Measurements from ENCODE around the gene LPAR3. TPM values are rescaled to one million over a fixed set of nuclear protein-coding genes. Genes with fewer than 3 reads are reported as not detected.

LPAR3 gene
- total RNA-seq, 2 donors from 2014 or later: 0.24 to 0.65 TPM

GRCh38 chr1:84825161-84825560 lies 67.8 kb downstream of the LPAR3 start:
- Mint-ChIP-seq H3K4me3 (no peak overlapping the region), H3K9me3 (no peaks in the 10 kb centered on the region), H3K4me1 (ENCODE audit: low read depth) (peaks cover 4% of the 10 kb centered on the region), H3K36me3 (ENCODE audit: insufficient read depth in 2 of 2) (no peaks in the 10 kb centered on the region), H3K27me3 (ENCODE audit: low read depth) (peaks cover 6% of the 10 kb centered on the region), H3K27ac (no peak overlapping the region)
- DNase-seq (no peak), ATAC-seq (replicated peaks in 1 of 2) (no peak)

GRCh38 chr1:84823991-84824390 lies 69.0 kb downstream of the LPAR3 start:
- Mint-ChIP-seq H3K4me1 (ENCODE audit: low read depth) (peaks cover 13% of the 10 kb centered on the region), H3K36me3 (ENCODE audit: insufficient read depth in 2 of 2) (no peaks in the 10 kb centered on the region), H3K27me3 (ENCODE audit: low read depth) (peaks cover 6% of the 10 kb centered on the region), H3K9me3 (no peaks in the 10 kb centered on the region), H3K4me3 (no peak overlapping the region), H3K27ac (no peak overlapping the region)
- no peak for DNase-seq
- no peak for ATAC-seq (replicated peaks in 1 of 2)

- no peak for DNase-seq
- Mint-ChIP-seq H3K9me3 (no peaks in the 10 kb centered on the region), H3K4me3 (no peak overlapping the region), H3K27ac (no peak overlapping the region), H3K27me3 (ENCODE audit: low read depth) (peaks cover 6% of the 10 kb centered on the region), H3K4me1 (ENCODE audit: low read depth) (peaks cover 18% of the 10 kb centered on the region), H3K36me3 (ENCODE audit: insufficient read depth in 2 of 2) (no peaks in the 10 kb centered on the region)
- no peak for ATAC-seq (replicated peaks in 1 of 2)
Observed at GRCh38 chr1:84823511-84823910, 69.5 kb downstream of the LPAR3 start.

GRCh38 chr1:84810343-84810742 lies 82.7 kb downstream of the LPAR3 start:
- H3K27me3 Mint-ChIP-seq (ENCODE audit: low read depth): no peaks in the 10 kb centered on the region
- no peak for DNase-seq
- no peak for ATAC-seq (replicated peaks in 1 of 2)
- no peaks in the 10 kb centered on the region for H3K4me1 Mint-ChIP-seq (ENCODE audit: low read depth)
- H3K9me3 Mint-ChIP-seq: no peaks in the 10 kb centered on the region
- no peak overlapping the region for H3K27ac Mint-ChIP-seq
- H3K36me3 Mint-ChIP-seq (ENCODE audit: insufficient read depth in 2 of 2): no peaks in the 10 kb centered on the region
- no peak overlapping the region for H3K4me3 Mint-ChIP-seq

- Mint-ChIP-seq H3K36me3 (ENCODE audit: insufficient read depth in 2 of 2) (no peaks in the 10 kb centered on the region), H3K9me3 (no peaks in the 10 kb centered on the region), H3K27me3 (ENCODE audit: low read depth) (no peaks in the 10 kb centered on the region), H3K4me3 (no peak overlapping the region), H3K27ac (no peak overlapping the region), H3K4me1 (ENCODE audit: low read depth) (no peaks in the 10 kb centered on the region)
- DNase-seq (no peak), ATAC-seq (replicated peaks in 1 of 2) (no peak)
Observed at GRCh38 chr1:84809023-84809422, 84.0 kb downstream of the LPAR3 start.

GRCh38 chr1:84803604-84804003 lies 89.4 kb downstream of the LPAR3 start:
- Mint-ChIP-seq H3K36me3 (ENCODE audit: insufficient read depth in 2 of 2) (no peaks in the 10 kb centered on the region), H3K27ac (no peak overlapping the region), H3K27me3 (ENCODE audit: low read depth) (no peaks in the 10 kb centered on the region), H3K4me1 (ENCODE audit: low read depth) (peaks cover 3% of the 10 kb centered on the region), H3K4me3 (no peak overlapping the region), H3K9me3 (peaks cover 0 to under 1% of the 10 kb centered on the region in 2 donors)
- ATAC-seq (replicated peaks in 1 of 2): no peak
- DNase-seq: no peak

- no peak overlapping the region for H3K4me3 Mint-ChIP-seq
- no peaks in the 10 kb centered on the region for H3K36me3 Mint-ChIP-seq (ENCODE audit: insufficient read depth in 2 of 2)
Observed at GRCh38 chr1:84802567-84803232, 90.3 kb downstream of the LPAR3 start.

GRCh38 chr1:84800090-84801073 lies 92.6 kb downstream of the LPAR3 start:
- peaks cover 7% of the 10 kb centered on the region for H3K4me1 Mint-ChIP-seq (ENCODE audit: low read depth)
- ATAC-seq (replicated peaks in 1 of 2) (no peak), DNase-seq (no peak)
- no peaks in the 10 kb centered on the region for H3K27me3 Mint-ChIP-seq (ENCODE audit: low read depth)
- peaks cover 0 to 3% of the 10 kb centered on the region in 2 donors for H3K9me3 Mint-ChIP-seq
- no peak overlapping the region for H3K4me3 Mint-ChIP-seq
- no peaks in the 10 kb centered on the region for H3K36me3 Mint-ChIP-seq (ENCODE audit: insufficient read depth in 2 of 2)
- H3K27ac Mint-ChIP-seq: no peak overlapping the region

More at GRCh38 chr1:84802567-84803232, 90.3 kb downstream of the LPAR3 start:
- Mint-ChIP-seq H3K9me3 (peaks cover 0 to 3% of the 10 kb centered on the region in 2 donors), H3K27ac (no peak overlapping the region), H3K4me1 (ENCODE audit: low read depth) (peaks cover 7% of the 10 kb centered on the region), H3K27me3 (ENCODE audit: low read depth) (no peaks in the 10 kb centered on the region)
- no peak for ATAC-seq (replicated peaks in 1 of 2)
- DNase-seq: no peak

GRCh38 chr1:84797603-84798002 lies 95.4 kb downstream of the LPAR3 start:
- Mint-ChIP-seq H3K9me3 (peaks cover 1 to 3% of the 10 kb centered on the region in 2 donors), H3K36me3 (ENCODE audit: insufficient read depth in 2 of 2) (peaks cover 0 to under 1% of the 10 kb centered on the region in 2 donors), H3K4me1 (ENCODE audit: low read depth) (peaks cover 7% of the 10 kb centered on the region), H3K27me3 (ENCODE audit: low read depth) (no peaks in the 10 kb centered on the region), H3K27ac (no peak overlapping the region), H3K4me3 (no peak overlapping the region)
- ATAC-seq (replicated peaks in 1 of 2) (no peak), DNase-seq (no peak)

GRCh38 chr1:84795966-84796600 lies 96.9 kb downstream of the LPAR3 start:
- peaks cover 7% of the 10 kb centered on the region for H3K4me1 Mint-ChIP-seq (ENCODE audit: low read depth)
- no peak overlapping the region for H3K27ac Mint-ChIP-seq
- DNase-seq: no peak
- no peaks in the 10 kb centered on the region for H3K27me3 Mint-ChIP-seq (ENCODE audit: low read depth)
- no peak overlapping the region for H3K4me3 Mint-ChIP-seq
- ATAC-seq (replicated peaks in 1 of 2): no peak
- H3K36me3 Mint-ChIP-seq (ENCODE audit: insufficient read depth in 2 of 2): peaks cover 0 to 5% of the 10 kb centered on the region in 2 donors
- H3K9me3 Mint-ChIP-seq: peaks cover 3 to 9% of the 10 kb centered on the region in 2 donors

- Mint-ChIP-seq H3K4me3 (no peak overlapping the region), H3K4me1 (ENCODE audit: low read depth) (peaks cover 7% of the 10 kb centered on the region), H3K9me3 (peaks cover 3 to 9% of the 10 kb centered on the region in 2 donors), H3K36me3 (ENCODE audit: insufficient read depth in 2 of 2) (peaks cover 0 to 5% of the 10 kb centered on the region in 2 donors), H3K27ac (no peak overlapping the region), H3K27me3 (ENCODE audit: low read depth) (no peaks in the 10 kb centered on the region)
- DNase-seq (no peak), ATAC-seq (replicated peaks in 1 of 2) (no peak)
Observed at GRCh38 chr1:84795213-84795612, 97.8 kb downstream of the LPAR3 start.

GRCh38 chr1:84792421-84792820 lies 100.6 kb downstream of the LPAR3 start:
- no peak for ATAC-seq (replicated peaks in 1 of 2)
- H3K4me3 Mint-ChIP-seq: no peak overlapping the region
- no peaks in the 10 kb centered on the region for H3K27me3 Mint-ChIP-seq (ENCODE audit: low read depth)
- H3K9me3 Mint-ChIP-seq: peaks cover 0 to 9% of the 10 kb centered on the region in 2 donors
- DNase-seq: no peak
- H3K36me3 Mint-ChIP-seq (ENCODE audit: insufficient read depth in 2 of 2): peaks cover 0 to 5% of the 10 kb centered on the region in 2 donors
- H3K4me1 Mint-ChIP-seq (ENCODE audit: low read depth): no peaks in the 10 kb centered on the region
- H3K27ac Mint-ChIP-seq: no peak overlapping the region

GRCh38 chr1:84789014-84789413 lies 104.0 kb downstream of the LPAR3 start:
- no peaks in the 10 kb centered on the region for H3K27me3 Mint-ChIP-seq (ENCODE audit: low read depth)
- no peak overlapping the region for H3K27ac Mint-ChIP-seq
- ATAC-seq (replicated peaks in 1 of 2): no peak
- peaks cover 0 to 9% of the 10 kb centered on the region in 2 donors for H3K9me3 Mint-ChIP-seq
- DNase-seq: no peak
- H3K4me3 Mint-ChIP-seq: no peak overlapping the region
- H3K36me3 Mint-ChIP-seq (ENCODE audit: insufficient read depth in 2 of 2): peaks cover 0 to 5% of the 10 kb centered on the region in 2 donors
- H3K4me1 Mint-ChIP-seq (ENCODE audit: low read depth): no peaks in the 10 kb centered on the region
